ENCODE data around the gene TTC17.

The TTC17 gene

DNA sequence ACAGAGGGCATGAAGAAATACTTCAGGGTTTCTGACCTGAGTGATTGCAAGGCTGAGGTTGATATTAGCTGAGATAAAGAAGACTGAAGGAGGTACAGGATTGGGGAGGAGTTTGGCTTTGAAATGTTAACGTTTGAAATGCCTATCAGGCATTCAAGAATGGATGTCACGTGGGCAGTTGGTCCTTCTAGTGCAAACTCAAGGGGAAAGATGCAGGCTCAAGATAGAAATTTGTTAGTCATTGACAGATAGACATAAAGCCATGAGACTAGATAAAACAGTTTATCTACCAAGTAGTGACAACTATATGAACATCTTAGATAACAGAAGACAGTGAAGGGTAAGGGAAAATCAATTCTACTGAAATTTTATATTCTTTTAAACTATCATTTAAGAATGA lies 23.1 kb downstream of the TTC17 start:
- no peak for DNase-seq (ENCODE audit: extremely low spot score)
- POLR2A ChIA-PET: no interaction called here
- CTCF ChIA-PET: interaction anchor here (0.9 kb wide), 2 partner anchors 11 to 23 kb away, joined by 3 to 4 read pairs; partner anchors contain the start of gene TTC17
- TF ChIP-seq CTCF (IDR thresholded peaks at IDR 0.05; ENCODE audit: control extremely low read depth, extremely low read depth, low read depth, missing control alignments): no peak

DNA sequence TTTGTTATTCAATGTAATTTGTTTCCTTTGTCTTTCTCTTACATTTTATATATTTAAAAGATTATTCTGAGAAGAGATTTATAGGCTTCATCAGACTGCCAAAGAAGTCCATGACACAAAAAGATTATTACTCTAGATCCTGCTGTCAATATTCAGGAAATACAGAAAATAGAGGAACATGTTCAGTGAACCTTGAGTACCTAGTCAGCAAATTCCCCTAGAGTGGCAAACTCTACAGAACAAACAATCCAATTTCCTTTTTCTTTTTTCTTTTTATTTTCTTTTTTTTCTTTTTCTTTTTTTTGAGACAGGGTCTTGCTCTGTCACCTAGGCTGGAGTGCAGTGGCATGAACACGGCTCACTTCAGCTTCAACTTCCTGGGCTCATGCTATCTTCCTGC lies 23.9 kb downstream of the TTC17 start:
- ChIA-PET CTCF (interaction anchor here (1.0 kb wide), 1 partner anchor 10 kb away, joined by 3 read pairs; no protein-coding TSS in a partner anchor), POLR2A (no interaction called here)
- DNase-seq (ENCODE audit: extremely low spot score): no peak
- TF ChIP-seq CTCF (IDR thresholded peaks at IDR 0.05; ENCODE audit: control extremely low read depth, extremely low read depth, low read depth, missing control alignments): no peak

GRCh38 chr11:43384393-43384792 lies 25.7 kb downstream of the TTC17 start:
- CTCF ChIA-PET: interaction anchor here (1.3 to 1.4 kb wide), 2 partner anchors 12 to 15 kb away, joined by 3 read pairs; no protein-coding TSS in a partner anchor

DNA sequence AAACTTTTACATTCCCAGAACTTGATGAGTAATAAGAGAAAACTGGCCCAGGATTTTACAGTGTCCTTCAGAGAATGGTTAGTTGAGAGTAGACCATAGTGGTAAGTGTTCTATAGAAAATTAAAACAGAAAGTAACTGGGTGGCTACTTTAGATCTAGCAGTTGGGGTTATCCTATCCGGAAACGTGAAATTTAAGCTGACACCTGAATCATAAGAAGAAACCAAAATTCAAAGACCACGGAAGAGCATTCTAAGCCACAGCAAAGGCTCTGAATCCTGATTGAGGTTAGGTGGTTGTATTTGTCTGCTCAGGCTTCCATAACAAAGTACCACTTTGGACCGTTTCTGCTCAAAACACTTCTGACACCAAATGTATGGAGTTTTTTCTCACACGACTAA lies 34.0 kb downstream of the TTC17 start:
- TF ChIP-seq CTCF (IDR thresholded peaks at IDR 0.05; ENCODE audit: control extremely low read depth, extremely low read depth, low read depth, missing control alignments): no peak
- no peak for DNase-seq (ENCODE audit: extremely low spot score)
- POLR2A ChIA-PET: no interaction called here
- CTCF ChIA-PET: interaction anchor here (0.7 kb wide), 1 partner anchor 10 kb away, joined by 3 read pairs; no protein-coding TSS in a partner anchor

More at GRCh38 chr11:43384393-43384792, 25.7 kb downstream of the TTC17 start:
- TF ChIP-seq CTCF (IDR thresholded peaks at IDR 0.05; ENCODE audit: control extremely low read depth, extremely low read depth, low read depth, missing control alignments): no peak
- POLR2A ChIA-PET: no interaction called here
- DNase-seq (ENCODE audit: extremely low spot score): no peak

DNA sequence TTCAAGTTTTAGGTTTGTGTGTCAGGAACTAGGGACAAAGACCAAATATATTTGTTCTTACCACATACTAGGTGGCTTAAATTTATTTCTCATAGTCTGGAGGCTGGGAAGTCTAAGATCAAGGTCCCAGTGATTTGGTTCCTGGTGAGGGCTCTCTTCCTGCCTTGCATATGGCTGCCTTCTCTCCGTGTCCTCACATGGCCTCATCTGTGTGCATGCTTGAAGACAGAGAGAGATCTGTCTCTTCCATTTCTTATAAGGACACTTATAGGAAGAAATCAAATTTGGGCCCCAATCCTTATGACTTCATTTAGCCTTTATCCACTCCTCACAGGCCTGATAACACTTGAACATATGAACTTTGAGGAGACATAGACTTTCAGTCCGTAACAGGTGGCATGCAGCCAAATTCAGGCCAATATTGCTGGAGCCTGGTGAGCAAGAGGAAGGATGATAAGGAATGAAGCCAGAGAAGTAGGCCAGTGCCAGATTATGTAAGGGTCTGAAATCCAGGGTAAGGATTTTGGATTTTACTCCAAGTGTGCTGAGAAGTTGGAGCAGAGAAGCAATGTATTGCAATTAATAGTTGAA lies 35.1 kb downstream of the TTC17 start:
- DNase-seq (ENCODE audit: extremely low spot score): no peak
- ChIA-PET POLR2A (no interaction called here), CTCF (no interaction called here)
- no peak for TF ChIP-seq CTCF (IDR thresholded peaks at IDR 0.05; ENCODE audit: control extremely low read depth, extremely low read depth, low read depth, missing control alignments)

- no peak for TF ChIP-seq CTCF (IDR thresholded peaks at IDR 0.05; ENCODE audit: control extremely low read depth, extremely low read depth, low read depth, missing control alignments)
- CTCF ChIA-PET: interaction anchor here (1.3 to 1.5 kb wide), 2 partner anchors 8 to 23 kb away, joined by 3 to 5 read pairs; no protein-coding TSS in a partner anchor
- DNase-seq (ENCODE audit: extremely low spot score): no peak
- POLR2A ChIA-PET: interaction anchor here (0.7 kb wide), 1 partner anchor 26 kb away, joined by 6 read pairs; no protein-coding TSS in a partner anchor
These were observed 37.9 kb downstream of the TTC17 start for GRCh38 chr11:43396617-43397016.
